LNCAP (cell line): ENCODE data around the gene TBCD.

ENCODE experiments used
- CTCF ChIP-seq: fragments of 450-650 bp; IDR thresholded peaks from 2 replicates; pipeline ENCODE4 v1.5.1; 2017; ENCODE audit warnings: mild to moderate bottlenecking

The TBCD gene

DNA sequence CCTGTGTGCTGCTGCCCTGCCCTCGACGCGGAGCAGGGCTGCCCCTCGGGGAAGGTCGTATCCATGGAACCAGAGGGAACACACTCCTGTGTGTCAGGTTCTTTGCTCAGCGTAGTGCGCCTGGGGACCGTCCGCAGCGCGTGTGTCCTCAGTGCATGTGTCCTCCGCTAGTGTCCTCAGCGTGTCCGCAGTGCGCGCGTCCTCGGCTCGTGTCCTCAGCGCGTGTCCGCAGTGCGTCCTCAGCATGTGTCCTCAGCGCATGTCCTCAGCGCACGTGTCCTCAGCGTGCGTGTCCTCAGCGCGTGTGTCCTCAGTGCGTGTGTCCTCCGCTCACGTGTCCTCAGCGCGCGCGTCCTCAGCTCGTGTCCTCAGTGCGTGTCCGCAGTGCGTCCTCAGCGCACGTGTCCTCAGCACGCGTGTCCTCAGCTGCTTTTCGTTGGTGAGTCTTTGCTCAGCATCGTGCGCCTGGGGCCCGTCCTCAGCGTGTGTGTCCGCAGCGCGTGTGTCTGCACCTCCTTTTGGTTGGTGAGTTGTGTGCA lies 147.2 kb downstream of the TBCD start:
- no peak for TF ChIP-seq CTCF

DNA sequence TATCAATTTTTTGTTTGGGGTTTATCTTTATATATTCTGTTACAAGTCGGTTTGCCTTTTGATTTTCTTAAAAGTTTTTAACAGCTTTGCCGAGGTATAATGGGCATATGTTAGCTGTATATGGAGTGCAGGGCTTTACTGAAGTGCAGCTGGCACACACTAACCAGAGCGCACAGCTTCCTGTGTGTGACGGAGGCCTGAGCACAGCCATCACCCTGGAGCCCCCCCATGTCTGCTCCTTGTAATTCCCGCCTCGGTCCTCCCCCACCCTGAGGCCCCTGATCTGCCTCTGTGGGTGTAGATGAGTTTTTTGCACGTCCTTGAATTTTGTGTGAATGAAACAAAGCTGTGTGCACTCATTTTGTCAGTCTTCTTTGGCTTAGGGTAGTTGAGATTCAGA lies 148.1 kb downstream of the TBCD start:
- TF ChIP-seq CTCF = no peak

DNA sequence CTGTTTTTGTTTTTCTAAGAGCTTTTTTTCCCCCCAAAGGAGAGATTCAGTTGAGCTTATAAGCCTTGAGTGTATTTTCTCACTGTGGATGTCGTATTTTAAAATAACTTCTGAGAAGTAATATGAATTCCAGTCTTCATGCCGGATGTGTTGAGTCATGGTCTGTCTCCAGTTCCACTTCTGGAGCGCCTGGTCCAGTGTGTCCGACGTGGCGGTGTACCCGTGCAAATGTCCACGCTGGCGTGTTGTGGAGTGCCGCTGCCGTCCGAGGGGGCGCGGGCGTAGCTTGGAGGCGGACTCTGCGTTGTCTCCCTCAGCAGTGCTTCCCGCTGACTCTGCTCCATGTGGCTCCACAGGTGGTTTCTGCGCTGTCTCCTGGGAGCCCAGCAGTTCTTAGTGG lies 148.9 kb downstream of the TBCD start:
- TF ChIP-seq CTCF = no peak

DNA sequence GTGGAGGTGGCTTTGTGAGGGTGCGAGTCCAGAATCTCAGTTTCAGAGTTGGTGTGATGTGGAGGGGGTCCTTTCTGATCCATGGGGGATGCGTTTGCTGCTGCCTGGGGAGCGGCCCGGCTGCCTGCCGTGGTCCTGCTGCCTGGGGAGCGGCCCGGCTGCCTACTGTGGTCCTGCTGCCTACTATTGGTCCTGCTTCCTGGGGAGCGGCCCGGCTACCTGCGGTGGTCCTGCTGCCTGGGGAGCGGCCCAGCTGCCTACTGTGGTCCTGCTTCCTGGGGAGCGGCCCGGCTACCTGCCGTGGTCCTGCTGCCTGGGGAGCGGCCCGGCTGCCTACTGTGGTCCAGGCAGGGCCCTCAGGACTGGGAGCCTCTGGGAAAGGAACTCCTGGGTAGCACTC lies 149.5 kb downstream of the TBCD start:
- TF ChIP-seq CTCF = no peak

- TF ChIP-seq CTCF = no peak
These were observed 150.0 kb downstream of the TBCD start for GRCh38 chr17:82901856-82902255.

- TF ChIP-seq CTCF = no peak
These were observed 151.4 kb downstream of the TBCD start for GRCh38 chr17:82902972-82903874.

- TF ChIP-seq CTCF = no peak
These were observed 153.3 kb downstream of the TBCD start for GRCh38 chr17:82905130-82905529.
